GM10248 (cell line): ENCODE results near the gene SF3A2.
A peak's percentile ranks its signal among the peaks of the same experiment; 100 is the strongest.

ENCODE experiments used
- CTCF ChIA-PET: fragments of 300-600 bp; sonication (Branson Sonifier 250); formaldehyde crosslinking; extraction: SDS; loops from one replicate; lab custom pipeline; 2021; ENCODE audit warnings: antibody characterized with exemption; lab: Yijun Ruan, JAX
- POLR2A ChIA-PET: fragments of 350-650 bp; sonication (Branson Sonifier 250); formaldehyde crosslinking; extraction: SDS; loops from one replicate; lab custom pipeline; 2020; ENCODE audit warnings: antibody characterized with exemption; lab: Yijun Ruan, JAX
- DNase-seq: peaks from one replicate; pipeline ENCODE4 v3.0.0; 2012; ENCODE audit errors: extremely low spot score
- CTCF ChIP-seq: IDR thresholded peaks from 2 replicates; pipeline ENCODE4 v1.5.1; 2012; ENCODE audit warnings: mild to moderate bottlenecking, low read depth; ENCODE audit errors: extremely low read depth, missing control alignments, control extremely low read depth

SF3A2 gene

DNA sequence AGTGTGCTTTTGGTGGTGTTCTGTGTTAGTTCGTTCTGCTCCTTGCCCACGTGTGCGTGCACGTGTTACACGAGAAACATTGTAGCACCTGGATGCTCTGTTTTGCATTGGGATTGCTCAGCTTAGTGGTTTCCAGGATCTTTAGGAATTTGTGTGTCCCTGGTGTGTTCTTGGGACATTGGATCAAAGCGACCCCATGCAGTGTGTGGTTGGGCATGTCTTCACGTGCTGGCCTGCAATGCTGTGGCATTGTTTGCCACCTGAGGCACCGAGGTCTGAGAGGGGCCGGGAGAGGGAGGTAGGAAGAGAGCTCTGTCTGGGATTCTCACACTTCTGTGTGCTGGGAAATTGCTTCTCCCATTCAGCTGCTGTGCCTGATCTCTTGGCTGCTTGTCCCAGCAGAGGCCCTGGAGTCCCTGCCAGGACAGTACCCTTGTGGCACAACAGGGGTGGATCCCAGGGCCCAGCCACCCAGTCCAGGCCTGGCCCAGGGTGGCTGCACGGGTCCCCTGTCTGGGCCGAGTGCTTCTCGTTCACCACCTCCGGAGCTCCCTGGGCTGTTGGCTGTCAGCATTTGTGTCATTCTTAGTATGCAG is 11.8 kb upstream of the SF3A2 start:
- TF ChIP-seq CTCF: no peak
- POLR2A ChIA-PET: interaction anchor here (0.5 kb wide), 1 partner anchor 193 kb away, joined by 3 read pairs; no protein-coding TSS in a partner anchor
- DNase-seq: no peak
- CTCF ChIA-PET: interaction anchor here (3.7 kb wide), 1 partner anchor 11 kb away, joined by 14 read pairs; the partner anchor contains the start of gene PLEKHJ1

DNA sequence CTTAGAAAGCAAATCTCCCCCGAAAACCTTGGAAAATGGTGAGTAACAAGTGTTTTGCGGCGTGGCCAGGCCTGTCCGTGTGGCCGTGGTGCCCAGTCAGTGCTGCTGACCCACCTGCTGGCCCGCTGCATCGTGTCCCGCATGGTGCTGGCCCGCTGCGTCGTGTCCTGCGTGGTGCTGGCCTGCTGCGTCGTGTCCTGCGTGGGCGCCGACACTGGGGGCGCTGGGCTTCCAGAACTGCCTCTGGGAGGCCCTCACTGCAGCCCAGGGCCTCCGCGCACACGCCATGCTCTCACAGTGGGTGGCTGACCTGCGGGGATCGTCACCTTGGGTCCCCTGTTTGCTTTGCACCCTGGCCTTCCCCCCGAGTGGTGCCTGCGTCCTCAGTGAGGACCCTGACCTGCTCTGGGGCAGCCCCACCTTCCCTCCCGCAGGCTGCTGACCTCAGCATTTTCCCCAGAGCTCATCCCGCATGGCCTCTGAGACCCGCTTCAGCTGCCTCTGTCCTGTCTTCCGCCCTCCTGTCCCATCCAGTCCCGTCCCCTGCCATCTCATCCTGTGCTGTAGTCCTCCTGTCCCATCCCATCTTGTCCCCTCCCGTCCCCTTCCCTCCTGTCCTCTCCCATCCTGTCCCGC is 11.1 kb upstream of the SF3A2 start:
- TF ChIP-seq CTCF: no peak
- POLR2A ChIA-PET: interaction anchor here (0.5 kb wide), 1 partner anchor 192 kb away, joined by 3 read pairs; no protein-coding TSS in a partner anchor
- DNase-seq: no peak
- CTCF ChIA-PET: interaction anchor here (1.3 to 3.7 kb wide), 2 partner anchors 10 to 68 kb away, joined by 3 to 14 read pairs; partner anchors contain the start of gene PLEKHJ1

GRCh38 chr19:2226051-2226839 is 10.4 kb upstream of the SF3A2 start:
- DNase-seq: no peak
- ChIA-PET CTCF (interaction anchor here (1.3 to 3.7 kb wide), 3 partner anchors 9 to 68 kb away, joined by 3 to 14 read pairs (median 3); partner anchors contain the start of gene PLEKHJ1), POLR2A (no interaction called here)
- no peak for TF ChIP-seq CTCF

DNA sequence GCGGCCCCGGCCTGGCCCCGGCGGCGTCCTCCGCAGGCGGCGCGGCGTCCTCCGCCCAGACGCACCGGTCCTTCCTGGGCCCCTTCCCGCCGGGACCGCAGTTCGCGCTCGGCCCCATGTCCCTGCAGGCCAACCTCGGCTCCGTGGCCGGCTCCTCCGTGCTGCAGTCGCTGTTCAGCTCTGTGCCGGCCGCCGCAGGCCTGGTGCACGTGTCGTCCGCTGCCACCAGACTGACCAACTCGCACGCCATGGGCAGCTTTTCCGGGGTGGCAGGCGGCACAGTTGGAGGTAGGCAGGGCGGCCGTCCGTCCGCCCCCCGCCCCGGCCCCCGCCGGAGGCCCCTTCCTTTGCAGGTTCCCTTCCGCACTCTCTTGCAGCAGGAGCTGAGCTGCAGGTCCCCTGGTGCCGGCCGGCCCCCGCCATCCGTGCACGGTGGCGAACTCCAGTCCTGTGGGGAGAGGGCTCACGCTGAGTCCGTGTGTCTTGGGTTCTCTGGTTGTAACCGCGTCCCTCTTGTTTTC is 9.7 kb upstream of the SF3A2 start:
- no peak for DNase-seq
- TF ChIP-seq CTCF: no peak
- ChIA-PET POLR2A (interaction anchor here (0.6 kb wide), 1 partner anchor 63 kb away, joined by 5 read pairs; the partner anchor contains the start of gene DOT1L), CTCF (interaction anchor here (1.3 to 3.7 kb wide), 2 partner anchors 9 to 44 kb away, joined by 3 to 14 read pairs; partner anchors contain the start of gene PLEKHJ1)

- TF ChIP-seq CTCF: peak; percentile 28
- POLR2A ChIA-PET: interaction anchor here (0.6 to 0.8 kb wide), 3 partner anchors 42 to 335 kb away, joined by 3 to 5 read pairs (median 4); partner anchors contain the start of gene DOT1L
- CTCF ChIA-PET: interaction anchor here (1.3 to 3.7 kb wide), 2 partner anchors 8 to 44 kb away, joined by 3 to 14 read pairs; partner anchors contain the start of gene PLEKHJ1
- DNase-seq: peak; percentile 61
Measured at GRCh38 chr19:2227415-2228156, 9.0 kb upstream of the SF3A2 start.
